Measurements from ENCODE around the gene SMAD2.

Gene SMAD2

GRCh38 chr18:47898055-47898454, 32.4 kb downstream of the SMAD2 start:
- Histone ChIP-seq H3K9ac (ENCODE audit: low read length) (no peak overlapping the region), H3K4me1 (ENCODE audit: low read length) (peaks cover 20% of the 10 kb centered on the region), H3K79me2 (ENCODE audit: low read length) (peaks cover 90% of the 10 kb centered on the region), H3K9me3 (ENCODE audit: insufficient read depth, low read length) (no peaks in the 10 kb centered on the region), H2AFZ (ENCODE audit: low read depth, low read length) (no peak overlapping the region), H3K4me3 (ENCODE audit: low read length) (no peak overlapping the region), H3K27ac (ENCODE audit: low read length) (no peak overlapping the region), H3K4me2 (ENCODE audit: low read length) (no peak overlapping the region), H4K20me1 (ENCODE audit: insufficient read depth, low read length) (peaks cover 89% of the 10 kb centered on the region), H3K27me3 (ENCODE audit: low read depth, low read length) (no peaks in the 10 kb centered on the region), H3K36me3 (replicated peaks; ENCODE audit: low read depth, low read length) (peaks cover 33% of the 10 kb centered on the region)
- TF ChIP-seq CTCF (IDR thresholded peaks at IDR 0.05; ENCODE audit: low read depth, low read length): no peak
- no peak; the same call in 1 of the 2 replicates for TF ChIP-seq EZH2phosphoT487 (IDR thresholded peaks at IDR 0.05; ENCODE audit: low read depth)

DNA sequence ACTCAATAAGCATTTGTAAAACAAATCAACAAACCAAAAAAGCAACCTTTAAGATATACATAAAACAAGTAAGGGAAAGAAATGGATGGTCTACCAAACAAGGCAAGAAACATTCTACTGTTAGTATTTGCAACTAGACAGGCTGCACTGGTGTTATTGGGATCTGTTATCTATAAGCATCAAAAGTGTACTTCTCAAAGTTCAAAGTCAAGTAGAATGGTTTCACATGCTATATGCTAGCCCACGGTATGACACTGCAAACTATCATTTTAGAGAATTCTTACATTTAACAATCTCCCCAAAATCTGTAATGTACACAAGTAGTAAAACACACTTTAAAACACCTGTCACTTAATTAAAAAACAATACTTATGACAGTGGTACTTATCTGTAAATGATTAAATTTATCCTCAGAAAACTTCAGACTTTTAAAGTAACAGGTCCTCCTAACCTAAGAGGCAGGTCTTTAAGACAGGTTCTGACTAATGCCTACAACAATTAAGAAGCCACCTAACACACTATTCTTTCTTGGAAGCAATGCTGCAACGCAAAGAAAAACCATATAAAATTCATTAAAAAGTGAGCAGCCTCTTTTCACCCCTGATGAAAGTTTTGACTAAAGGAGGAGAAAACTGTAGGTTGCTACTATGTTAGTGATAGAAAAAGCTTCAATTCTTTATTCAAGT, 34.8 kb downstream of the SMAD2 start:
- no peak overlapping the region for H3K4me3 ChIP-seq (ENCODE audit: low read length)
- H3K27me3 ChIP-seq (ENCODE audit: low read depth, low read length): no peaks in the 10 kb centered on the region
- H3K36me3 ChIP-seq (replicated peaks; ENCODE audit: low read depth, low read length): peaks cover 25% of the 10 kb centered on the region
- H4K20me1 ChIP-seq (ENCODE audit: insufficient read depth, low read length): peaks cover 69% of the 10 kb centered on the region
- peaks cover 69% of the 10 kb centered on the region for H3K79me2 ChIP-seq (ENCODE audit: low read length)
- no peak overlapping the region for H3K27ac ChIP-seq (ENCODE audit: low read length)
- no peak overlapping the region for H2AFZ ChIP-seq (ENCODE audit: low read depth, low read length)
- no peaks in the 10 kb centered on the region for H3K4me1 ChIP-seq (ENCODE audit: low read length)
- no peak overlapping the region for H3K4me2 ChIP-seq (ENCODE audit: low read length)
- H3K9me3 ChIP-seq (ENCODE audit: insufficient read depth, low read length): no peaks in the 10 kb centered on the region
- TF ChIP-seq CTCF (IDR thresholded peaks at IDR 0.05; ENCODE audit: low read depth, low read length) (no peak), EZH2phosphoT487 (IDR thresholded peaks at IDR 0.05; ENCODE audit: low read depth) (no peak)
- H3K9ac ChIP-seq (ENCODE audit: low read length): no peak overlapping the region

DNA sequence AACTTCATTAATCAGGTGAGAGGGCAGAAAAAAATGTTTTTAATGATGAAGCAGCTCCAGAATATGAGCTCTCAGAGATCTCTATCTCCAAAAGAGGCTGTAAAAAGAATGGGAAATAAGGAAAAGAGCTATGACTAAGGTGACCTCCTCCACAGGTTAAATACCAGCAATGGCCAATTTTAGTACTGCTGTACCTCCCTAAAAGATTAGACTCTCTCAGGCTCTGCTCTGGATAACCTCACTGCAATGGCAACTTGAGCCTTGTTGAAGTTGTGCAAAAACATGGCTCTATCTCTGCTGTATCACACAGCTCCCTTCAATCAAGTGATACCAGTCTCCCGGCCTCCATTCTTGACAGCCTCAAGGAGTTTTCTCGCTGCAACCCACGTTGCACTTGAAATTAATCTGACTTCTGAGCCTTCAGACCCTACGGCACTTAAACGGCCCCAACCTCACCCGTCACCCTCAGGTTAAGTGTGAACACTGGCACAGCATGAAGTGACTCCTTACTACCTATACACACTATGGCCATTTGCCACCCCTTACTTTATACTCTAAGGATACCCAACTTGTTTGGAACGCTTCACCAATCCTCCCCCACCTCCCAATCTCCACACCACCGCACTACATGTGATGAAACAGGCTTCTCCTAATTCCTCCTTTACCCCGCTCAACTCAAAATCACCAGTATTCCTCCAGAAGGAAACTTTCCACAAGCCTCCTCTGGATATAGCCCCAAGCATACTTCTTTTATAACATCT, 36.3 kb downstream of the SMAD2 start:
- no peak overlapping the region for H3K9ac ChIP-seq (ENCODE audit: low read length)
- no peaks in the 10 kb centered on the region for H3K9me3 ChIP-seq (ENCODE audit: insufficient read depth, low read length)
- H3K79me2 ChIP-seq (ENCODE audit: low read length): peaks cover 53% of the 10 kb centered on the region
- peaks cover 2% of the 10 kb centered on the region for H3K4me1 ChIP-seq (ENCODE audit: low read length)
- H4K20me1 ChIP-seq (ENCODE audit: insufficient read depth, low read length): peaks cover 58% of the 10 kb centered on the region
- no peak overlapping the region for H3K27ac ChIP-seq (ENCODE audit: low read length)
- H3K36me3 ChIP-seq (replicated peaks; ENCODE audit: low read depth, low read length): peaks cover 25% of the 10 kb centered on the region
- H3K27me3 ChIP-seq (ENCODE audit: low read depth, low read length): no peaks in the 10 kb centered on the region
- no peak overlapping the region for H2AFZ ChIP-seq (ENCODE audit: low read depth, low read length)
- H3K4me3 ChIP-seq (ENCODE audit: low read length): no peak overlapping the region
- TF ChIP-seq EZH2phosphoT487 (IDR thresholded peaks at IDR 0.05; ENCODE audit: low read depth) (no peak), CTCF (IDR thresholded peaks at IDR 0.05; ENCODE audit: low read depth, low read length) (no peak)
- no peak overlapping the region for H3K4me2 ChIP-seq (ENCODE audit: low read length)

DNA sequence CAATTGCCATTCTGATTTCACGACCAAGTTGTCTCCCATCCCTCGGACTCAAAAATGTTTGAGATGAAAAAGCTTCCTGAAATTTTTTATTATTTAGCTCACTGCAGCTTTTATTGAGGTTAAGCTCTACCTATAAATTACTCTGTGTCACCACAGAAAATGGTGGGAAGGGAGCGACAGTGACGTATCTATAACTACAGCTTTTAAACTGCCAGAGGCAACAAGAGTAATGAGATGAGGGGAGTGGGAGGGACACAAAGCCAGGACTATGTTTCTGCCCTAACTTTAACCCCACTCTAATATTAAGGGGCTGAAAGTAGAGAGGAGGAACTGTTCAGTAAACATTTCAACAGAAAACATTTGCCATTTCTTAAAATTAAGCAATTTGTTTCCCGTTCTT, 37.4 kb downstream of the SMAD2 start:
- Histone ChIP-seq H3K27me3 (ENCODE audit: low read depth, low read length) (no peaks in the 10 kb centered on the region), H3K36me3 (replicated peaks; ENCODE audit: low read depth, low read length) (peaks cover 25% of the 10 kb centered on the region), H3K27ac (ENCODE audit: low read length) (no peak overlapping the region), H3K9me3 (ENCODE audit: insufficient read depth, low read length) (no peaks in the 10 kb centered on the region), H4K20me1 (ENCODE audit: insufficient read depth, low read length) (peaks cover 56% of the 10 kb centered on the region), H3K4me2 (ENCODE audit: low read length) (no peak overlapping the region), H3K4me1 (ENCODE audit: low read length) (peaks cover 13% of the 10 kb centered on the region), H3K9ac (ENCODE audit: low read length) (no peak overlapping the region), H2AFZ (ENCODE audit: low read depth, low read length) (no peak overlapping the region), H3K4me3 (ENCODE audit: low read length) (no peak overlapping the region), H3K79me2 (ENCODE audit: low read length) (peaks cover 44% of the 10 kb centered on the region)
- no peak for TF ChIP-seq EZH2phosphoT487 (IDR thresholded peaks at IDR 0.05; ENCODE audit: low read depth)
- no peak for TF ChIP-seq CTCF (IDR thresholded peaks at IDR 0.05; ENCODE audit: low read depth, low read length)
